Amniotic stem cell (primary cell): Measurements from ENCODE around the gene CCNL2.
"Not testable (repeated sequence)": the region's sequence is repeated elsewhere in the genome, so short reads cannot be mapped to it uniquely, and the experiment has no call there.

ENCODE experiments used
- DNase-seq: peaks from one replicate; lab custom pipeline; 2025; lab: John Stamatoyannopoulos, UW

Gene CCNL2

GRCh38 chr1:1399872-1400575, 889 bp upstream of the CCNL2 start:
- DNase-seq: no peak

GRCh38 chr1:1398677-1399186, 403 bp downstream of the CCNL2 start:
- DNase-seq: no peak

GRCh38 chr1:1397839-1398523, 1.2 kb downstream of the CCNL2 start:
- no peak for DNase-seq

- DNase-seq: no peak
These were observed 4.0 kb downstream of the CCNL2 start for GRCh38 chr1:1395166-1395565.

GRCh38 chr1:1394116-1394515, 5.0 kb downstream of the CCNL2 start:
- DNase-seq: no peak

GRCh38 chr1:1393428-1393827, 5.7 kb downstream of the CCNL2 start:
- DNase-seq: no peak

- no peak for DNase-seq
These were observed 6.1 kb downstream of the CCNL2 start for GRCh38 chr1:1393014-1393413.

- no peak for DNase-seq
These were observed 7.9 kb downstream of the CCNL2 start for GRCh38 chr1:1391225-1391624.

- DNase-seq: no peak
These were observed 8.5 kb downstream of the CCNL2 start for GRCh38 chr1:1390675-1391074.

GRCh38 chr1:1388078-1388472, 11.1 kb downstream of the CCNL2 start:
- DNase-seq: no peak

- DNase-seq: no peak
These were observed 11.7 kb downstream of the CCNL2 start for GRCh38 chr1:1387098-1388077.

- DNase-seq: no peak
These were observed 13.2 kb downstream of the CCNL2 start for GRCh38 chr1:1385931-1386330.

- not testable (repeated sequence) for DNase-seq
These were observed 13.8 kb downstream of the CCNL2 start for GRCh38 chr1:1385339-1385738.

GRCh38 chr1:1381294-1381693, 17.8 kb downstream of the CCNL2 start:
- no peak for DNase-seq

- no peak for DNase-seq
These were observed 18.3 kb downstream of the CCNL2 start for GRCh38 chr1:1380860-1381259.

GRCh38 chr1:1377540-1378205, 21.5 kb downstream of the CCNL2 start:
- no peak for DNase-seq

GRCh38 chr1:1376551-1377226, 22.4 kb downstream of the CCNL2 start:
- DNase-seq: no peak

- peak; percentile 99 for DNase-seq
These were observed 24.0 kb downstream of the CCNL2 start, which contains the start of gene AURKAIP1 for GRCh38 chr1:1374929-1375662. AURKAIP1 (minus strand) TSS chr1:1375207; CDS start chr1:1374756, 451 bp downstream.

- DNase-seq: no peak
These were observed 24.6 kb downstream of the CCNL2 start for GRCh38 chr1:1374589-1374928.

- no peak for DNase-seq
These were observed 25.1 kb downstream of the CCNL2 start for GRCh38 chr1:1373815-1374588.
